Medulla oblongata (tissue), 1 donor: Measurements from ENCODE around the gene KDM4B.
"Not testable (repeated sequence)": the region's sequence is repeated elsewhere in the genome, so short reads cannot be mapped to it uniquely, and the experiment has no call there.

ENCODE experiments used
- DNase-seq: peaks from one replicate; pipeline ENCODE4 v3.0.0-alpha.2; 2015; ENCODE audit errors: extremely low spot score

The KDM4B gene

DNA sequence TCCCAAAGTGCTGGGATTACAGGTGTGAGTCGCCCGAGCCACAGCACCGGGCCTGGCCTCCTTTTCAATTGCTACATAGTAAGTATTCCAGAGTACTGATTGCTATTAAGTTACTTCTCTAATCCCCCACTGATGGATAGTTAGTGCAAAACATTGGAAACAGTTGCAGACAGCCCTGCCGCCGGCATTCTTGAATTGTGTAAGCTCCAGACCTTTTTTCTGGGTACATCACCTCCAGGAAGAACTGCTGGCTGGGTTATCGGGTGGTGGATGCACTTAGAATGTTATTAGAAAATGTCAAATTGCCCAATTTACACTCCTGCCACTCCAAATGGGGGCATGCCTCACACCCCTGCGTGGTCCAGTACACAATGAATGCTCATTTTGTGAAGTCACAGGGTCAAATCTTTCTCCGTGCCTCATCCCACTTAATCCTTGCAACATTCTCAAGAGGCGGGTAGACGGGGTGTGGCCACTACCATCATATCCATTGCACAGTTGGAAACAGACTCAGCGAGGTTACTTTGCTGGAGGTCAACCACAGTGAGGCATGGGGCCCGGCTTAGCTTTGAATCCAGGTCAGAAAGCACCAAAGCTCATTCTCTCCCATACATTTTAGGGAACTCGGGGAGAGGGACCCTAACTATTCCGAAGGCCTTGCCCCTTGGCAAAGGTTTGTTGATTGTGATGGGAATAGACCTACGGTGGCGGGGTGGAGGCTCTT lies 1.0 kb upstream of the KDM4B start:
- no peak for DNase-seq

DNA sequence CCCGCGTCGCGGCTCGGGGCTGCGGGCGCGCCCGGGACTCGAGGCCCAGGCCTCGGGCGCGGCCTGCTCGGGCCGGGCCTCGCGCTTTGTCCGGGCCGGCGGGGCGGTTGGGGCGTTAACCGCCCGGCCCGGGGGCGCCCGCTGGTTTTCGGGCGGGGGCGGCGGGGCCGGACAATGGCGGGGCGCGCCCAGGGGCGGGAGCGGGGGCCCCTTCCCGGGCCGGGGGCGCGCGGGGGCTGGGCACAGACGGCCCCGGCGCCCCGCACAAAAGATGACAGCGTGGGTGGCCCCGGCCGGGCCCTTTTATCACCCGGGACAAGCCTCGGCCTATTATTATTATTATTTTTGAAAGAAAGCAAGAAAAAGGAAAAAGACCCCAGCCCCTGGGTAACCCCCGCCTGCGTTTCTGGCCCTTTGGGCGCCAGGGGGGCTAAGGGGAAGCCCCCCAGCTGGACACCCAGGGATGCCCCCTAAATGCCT lies 419 bp downstream of the KDM4B start:
- no peak for DNase-seq

DNA sequence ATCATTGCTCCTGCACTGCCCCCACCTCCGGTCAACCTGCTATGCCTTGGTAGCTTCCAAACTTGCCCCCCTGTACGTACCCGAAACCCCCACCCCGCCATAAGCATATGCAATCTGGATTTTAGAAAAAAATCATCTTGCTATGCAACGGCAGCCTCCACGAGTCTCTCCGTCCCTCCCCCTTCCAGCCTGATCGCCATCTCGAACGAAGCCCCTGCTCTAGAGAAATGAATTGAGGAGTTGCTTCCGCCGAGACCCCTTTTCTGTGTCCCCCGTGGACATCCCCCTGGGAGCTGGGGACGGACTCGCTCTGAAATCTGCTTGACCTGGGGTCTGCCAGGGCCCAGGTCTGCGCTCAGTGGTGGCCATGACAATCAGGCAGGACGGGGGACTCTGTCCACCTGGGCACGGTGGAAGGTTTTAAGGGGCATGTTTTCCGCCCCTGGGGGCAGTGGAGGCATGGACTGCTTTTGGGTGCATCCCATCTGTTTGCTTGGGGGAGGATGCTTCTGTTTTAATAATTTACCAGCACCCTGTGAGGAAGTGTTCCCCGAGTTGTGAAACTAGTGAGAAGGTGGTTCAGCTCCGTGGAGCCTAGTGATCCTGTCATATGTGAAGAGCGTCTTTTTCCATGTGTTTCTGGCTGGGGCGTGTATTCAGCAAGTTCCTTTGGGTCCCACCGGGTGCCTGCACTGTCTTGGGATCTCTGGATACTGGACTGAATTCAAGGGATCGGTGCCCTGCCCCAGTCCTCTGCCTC lies 1.0 kb downstream of the KDM4B start:
- peak; percentile 46 for DNase-seq

DNA sequence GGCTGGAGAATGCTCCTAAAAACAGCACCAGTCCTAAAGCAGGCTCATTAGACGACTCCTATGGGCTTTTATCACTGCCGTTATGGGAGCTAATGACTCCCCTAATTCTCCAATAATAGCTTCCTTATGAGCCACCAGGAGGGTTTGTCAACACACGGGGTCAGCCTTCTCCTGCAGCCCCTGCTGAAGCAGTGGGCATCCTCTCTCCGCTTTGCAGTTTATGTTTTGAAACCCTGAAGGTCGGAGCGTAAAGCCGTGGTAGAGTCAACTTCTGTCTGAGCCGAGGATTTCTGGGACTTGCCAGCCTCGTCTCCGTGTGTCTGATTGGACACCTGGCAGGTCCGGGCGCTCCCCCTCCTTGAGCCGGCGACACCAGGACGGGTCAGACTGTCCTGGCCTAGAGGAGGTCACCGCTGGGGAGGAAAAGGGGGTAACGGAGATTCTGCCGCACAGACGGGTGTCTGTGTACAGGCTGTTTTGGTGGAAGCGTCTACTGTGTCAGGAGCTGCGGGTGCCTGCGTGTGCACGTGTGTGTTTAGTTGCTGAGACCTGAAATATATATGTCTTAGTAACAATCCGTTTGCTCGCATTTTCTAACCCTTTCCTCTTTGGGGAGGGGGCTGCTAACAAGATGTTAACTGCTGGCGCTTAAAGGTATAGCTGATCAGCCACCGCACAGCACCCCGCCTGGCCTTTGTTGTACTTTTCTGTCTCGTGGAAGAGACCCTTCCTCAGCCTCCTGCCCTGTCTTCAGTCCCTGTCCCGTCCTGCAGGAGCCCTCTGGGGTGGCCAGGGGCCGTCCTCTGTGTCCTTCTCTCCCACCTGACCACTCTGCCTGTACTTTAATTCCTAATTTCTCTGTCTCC lies 1.9 kb downstream of the KDM4B start:
- DNase-seq, result peak; percentile 27

DNA sequence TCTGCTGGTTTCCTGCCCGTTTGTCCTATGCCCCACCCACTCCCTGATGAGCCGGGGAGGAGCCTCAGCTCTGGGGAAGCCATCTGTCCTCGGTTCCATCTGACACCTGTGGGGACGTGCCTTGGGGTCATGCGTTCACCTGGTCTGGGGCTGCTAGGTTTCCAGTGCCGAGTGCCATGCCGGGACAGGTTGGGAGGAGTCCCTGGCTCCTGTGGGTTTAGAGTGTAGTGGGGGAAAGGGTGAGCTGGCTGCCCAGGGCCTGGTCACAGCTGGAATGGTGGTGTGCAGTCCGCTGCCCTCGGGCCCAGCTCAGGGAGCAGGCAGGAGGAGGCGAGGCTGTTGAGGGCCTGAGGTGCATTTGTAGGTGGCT lies 2.5 kb downstream of the KDM4B start:
- DNase-seq, result no peak

DNA sequence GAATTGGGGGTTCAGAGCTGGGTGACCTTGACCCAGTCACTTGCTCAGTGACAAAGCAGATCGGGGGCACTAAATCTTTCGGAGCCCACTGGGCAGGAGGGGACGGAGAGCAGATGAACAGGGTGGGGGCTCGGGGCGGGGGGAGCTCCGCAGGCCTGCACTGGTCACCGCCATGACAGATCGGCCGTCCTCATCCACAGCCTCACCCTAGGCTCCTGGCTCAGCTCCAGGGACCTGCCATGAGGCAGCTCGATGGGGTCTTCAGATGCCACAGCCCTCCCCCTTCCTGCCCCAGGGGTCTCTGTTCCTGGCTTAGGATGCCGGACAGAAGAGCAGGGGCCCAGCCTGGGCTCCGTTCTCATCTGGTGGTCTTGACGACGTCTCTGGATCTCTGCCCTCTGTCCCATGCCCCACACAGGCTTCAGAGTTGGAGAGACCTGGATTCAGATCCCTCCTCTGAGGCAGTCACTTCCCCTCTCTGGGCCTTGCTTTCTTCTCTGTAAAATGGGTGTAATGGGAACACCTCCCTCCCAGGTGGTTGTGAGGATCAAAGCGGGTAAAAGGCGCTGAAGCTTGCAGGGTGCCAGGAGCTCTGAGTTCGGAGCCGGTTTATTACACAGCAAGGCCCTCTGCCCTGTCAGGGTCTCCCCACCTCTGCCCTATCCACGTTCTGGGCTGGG lies 3.0 kb downstream of the KDM4B start:
- no peak for DNase-seq

DNA sequence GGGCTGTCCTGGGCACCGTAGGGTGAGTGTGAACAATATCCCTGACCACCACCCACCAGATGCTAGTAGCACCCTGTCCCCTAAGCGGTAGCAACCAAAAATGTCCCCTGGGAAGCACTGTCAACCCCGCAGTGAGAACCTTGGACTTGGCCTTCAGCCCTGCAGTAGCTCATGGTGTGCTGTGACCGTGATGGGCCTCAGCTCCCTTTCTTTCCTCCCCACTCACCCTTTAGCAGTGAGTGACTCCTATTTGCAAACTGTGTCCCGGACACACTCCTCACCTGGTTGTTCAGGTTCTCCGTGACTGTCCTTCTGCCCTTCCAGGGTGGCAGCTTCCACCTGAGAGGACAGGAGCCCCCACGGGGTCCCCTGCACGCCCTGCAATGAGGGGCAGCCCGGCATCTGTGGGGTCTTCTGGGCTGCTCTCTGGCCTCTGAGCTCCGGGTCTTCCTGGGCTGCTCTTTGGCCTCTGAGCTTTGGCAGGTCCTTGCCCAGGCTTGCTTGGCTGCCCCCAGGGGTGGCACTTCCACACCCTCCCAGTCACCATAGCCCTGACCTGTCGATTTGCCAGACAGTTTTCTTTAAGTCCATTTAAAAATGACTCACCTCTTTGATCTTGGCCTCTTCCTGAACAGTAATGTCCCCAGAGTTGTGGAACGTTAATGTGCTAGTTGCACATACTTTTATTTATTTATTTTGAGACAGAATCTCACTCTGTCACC lies 3.8 kb downstream of the KDM4B start:
- DNase-seq, result no peak

DNA sequence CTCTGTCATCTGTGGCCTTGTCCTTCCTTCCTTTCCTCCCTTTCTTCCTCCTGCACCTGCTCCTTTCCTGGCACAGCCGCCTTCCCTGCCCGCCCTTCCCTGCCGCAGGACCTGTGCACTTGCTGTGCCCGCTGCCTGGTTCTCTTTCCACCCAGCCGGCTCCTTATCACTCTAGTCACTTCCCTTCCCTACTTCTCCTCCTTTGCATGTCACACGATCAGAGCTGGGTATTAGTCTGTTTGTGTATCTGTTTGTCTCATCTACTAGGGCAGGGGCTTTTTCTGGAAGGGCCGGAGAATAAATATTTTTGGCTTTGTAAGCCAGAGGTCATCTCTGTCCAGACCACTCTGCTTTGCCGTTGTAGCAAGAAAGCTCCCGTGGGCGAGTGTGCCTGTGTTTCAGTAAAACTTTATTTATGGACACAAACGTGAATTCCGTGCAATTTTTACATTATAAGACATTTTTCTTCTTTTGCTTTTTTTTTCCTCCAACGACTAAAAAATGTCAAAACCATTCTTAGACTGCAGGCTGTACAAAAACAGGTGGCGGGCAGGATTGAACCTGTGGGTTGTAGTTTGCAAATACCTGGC lies 6.1 kb downstream of the KDM4B start:
- no peak for DNase-seq

DNA sequence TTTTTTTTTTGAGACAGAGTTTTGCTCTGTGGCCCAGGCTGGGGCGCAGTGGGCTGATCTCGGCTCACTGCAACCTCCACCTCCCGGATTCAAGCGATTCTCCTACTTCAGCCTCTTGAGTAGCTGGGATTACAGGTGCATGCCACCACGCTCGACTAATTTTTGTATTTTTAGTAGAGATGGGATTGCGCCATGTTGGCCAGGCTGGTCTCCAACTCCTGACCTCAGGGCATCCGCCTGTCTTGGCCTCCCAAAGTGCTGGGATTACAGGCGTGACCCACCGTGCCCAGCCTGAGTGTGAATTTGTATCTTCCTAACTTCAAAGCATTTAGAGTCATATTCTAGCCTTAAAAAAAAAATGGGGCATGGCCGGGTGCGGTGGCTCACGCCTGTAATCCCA lies 6.7 kb downstream of the KDM4B start:
- not testable (repeated sequence) for DNase-seq

DNA sequence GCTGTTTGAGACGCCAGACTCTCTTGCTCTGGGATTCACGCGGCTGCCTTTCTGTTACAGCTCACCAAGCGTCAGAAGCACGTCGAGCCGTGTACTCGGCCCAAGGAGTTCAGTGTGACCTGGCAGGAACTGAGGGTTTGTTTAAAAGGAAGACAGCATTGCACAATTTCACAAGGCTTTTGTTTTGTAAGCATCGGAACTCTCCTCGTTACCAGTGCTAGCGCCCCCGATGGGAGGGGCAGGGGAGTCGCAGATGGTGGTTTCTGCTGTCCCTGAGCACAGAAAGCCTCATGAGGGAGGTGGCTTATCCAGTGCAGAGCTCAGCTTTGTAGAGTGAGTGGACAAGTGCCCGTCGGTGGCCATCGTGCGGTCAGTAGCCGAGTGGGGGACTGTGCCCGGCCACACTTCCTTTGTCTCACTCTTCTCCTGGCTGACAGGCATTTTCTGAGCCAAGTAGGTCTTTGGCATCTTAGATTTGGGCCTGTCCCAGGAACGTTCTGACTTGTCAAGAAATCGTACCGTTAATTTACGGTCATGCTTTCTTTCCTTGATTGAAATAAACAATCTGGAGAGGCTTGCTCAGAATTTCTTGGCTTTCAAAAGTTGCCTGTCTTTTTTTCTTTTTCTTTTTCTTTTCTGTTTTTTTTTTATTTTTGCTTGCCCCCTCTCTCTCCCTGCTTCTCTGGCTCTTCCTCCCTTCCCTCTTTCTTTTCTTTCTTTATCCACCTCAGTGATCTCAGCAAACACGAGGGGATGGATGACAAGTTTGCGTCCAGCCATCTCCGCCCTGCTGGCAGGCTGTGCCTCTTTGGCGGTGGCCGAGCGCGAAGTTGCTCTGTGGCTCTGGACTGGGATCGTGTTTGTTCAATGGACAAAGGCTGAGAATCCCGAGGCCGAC lies 7.7 kb downstream of the KDM4B start:
- DNase-seq, result peak; percentile 83

DNA sequence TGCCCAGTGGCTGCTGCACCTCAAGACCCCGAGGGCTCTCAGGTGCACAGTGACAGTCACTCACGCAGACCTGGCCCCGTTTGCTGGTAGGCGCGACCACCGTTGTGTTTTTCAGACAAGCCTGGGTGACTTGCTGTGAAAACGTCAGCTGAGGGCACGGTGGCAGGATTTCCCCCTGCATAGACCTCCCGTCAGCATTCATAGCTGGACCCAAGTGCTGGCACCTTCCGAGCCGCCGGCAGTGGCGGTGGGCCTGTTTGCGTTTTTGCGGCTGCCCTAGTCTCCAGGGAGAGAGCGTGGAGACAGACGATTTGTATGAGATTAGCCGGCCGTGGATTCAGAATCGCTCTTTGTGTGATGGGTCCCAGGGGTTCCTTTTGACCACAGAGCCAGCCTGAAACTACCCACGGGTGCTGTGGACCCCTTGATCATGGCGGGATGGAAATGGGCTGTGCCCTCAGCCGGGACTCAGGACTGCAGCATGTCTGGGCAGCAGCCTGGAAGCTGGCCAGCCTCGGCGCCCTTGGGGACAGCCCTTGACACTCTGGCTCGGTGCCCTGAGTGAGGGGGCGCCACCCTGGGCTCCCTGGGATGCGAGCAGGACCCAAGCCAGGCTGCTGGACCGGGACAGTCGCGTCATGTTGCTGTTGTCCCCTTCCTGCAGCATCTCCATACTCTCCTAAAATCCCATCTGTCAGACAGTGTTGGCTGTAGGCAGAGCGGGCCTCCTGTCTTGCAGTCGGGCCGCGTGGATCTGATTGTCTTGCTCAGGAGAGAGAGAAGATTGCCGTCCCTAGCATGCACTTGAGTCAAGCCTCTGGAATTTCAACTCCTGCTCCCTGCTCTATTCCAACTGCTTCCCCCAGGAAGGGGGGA lies 8.6 kb downstream of the KDM4B start:
- DNase-seq, result no peak

DNA sequence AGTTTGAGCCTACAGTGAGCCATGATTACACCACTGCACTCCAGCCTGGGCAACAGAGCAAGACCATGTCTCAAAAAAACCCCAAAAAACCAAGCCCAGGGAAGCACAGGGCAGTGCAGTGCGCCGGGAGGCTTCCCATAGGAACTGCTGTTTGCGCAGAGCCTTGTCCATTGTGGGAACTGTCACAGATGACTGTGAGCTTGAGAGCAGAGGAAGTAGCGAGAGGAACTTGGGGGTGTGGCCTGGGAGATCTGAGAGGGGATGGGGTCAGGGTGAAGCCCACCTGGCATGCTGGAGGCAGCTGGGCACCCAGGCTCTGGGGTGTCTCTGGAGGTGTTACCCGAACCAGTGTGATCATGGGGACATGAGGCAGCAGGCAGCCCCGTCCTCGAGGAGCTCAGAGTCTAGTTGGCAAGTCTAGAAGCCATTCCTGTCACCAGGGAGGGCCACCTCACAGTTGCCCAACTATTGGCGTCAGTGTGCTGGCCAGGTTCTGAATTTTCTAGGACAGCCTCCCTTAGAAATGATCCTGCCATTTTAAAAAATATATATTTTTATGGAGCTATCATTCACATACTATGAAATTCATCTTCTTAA lies 10.4 kb downstream of the KDM4B start:
- no peak for DNase-seq

DNA sequence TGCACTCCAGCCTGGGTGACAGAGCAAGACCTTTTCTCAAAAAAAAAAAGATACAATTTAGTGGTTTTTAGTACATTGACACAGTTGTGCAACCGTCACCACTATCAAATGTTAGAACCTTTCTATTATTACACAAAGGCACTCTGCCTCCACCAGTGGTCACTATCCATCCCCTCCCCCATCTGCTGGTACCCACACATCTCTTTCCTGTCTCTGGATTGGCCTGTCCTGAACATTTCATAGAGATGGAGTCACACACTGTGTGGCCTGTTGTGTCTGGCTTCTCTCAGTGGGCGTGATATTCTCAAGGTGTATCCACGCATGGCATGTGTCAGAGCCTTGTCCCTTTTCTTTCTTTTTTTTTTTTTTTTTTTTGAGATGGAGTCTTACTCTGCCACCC lies 11.2 kb downstream of the KDM4B start:
- DNase-seq, result no peak

DNA sequence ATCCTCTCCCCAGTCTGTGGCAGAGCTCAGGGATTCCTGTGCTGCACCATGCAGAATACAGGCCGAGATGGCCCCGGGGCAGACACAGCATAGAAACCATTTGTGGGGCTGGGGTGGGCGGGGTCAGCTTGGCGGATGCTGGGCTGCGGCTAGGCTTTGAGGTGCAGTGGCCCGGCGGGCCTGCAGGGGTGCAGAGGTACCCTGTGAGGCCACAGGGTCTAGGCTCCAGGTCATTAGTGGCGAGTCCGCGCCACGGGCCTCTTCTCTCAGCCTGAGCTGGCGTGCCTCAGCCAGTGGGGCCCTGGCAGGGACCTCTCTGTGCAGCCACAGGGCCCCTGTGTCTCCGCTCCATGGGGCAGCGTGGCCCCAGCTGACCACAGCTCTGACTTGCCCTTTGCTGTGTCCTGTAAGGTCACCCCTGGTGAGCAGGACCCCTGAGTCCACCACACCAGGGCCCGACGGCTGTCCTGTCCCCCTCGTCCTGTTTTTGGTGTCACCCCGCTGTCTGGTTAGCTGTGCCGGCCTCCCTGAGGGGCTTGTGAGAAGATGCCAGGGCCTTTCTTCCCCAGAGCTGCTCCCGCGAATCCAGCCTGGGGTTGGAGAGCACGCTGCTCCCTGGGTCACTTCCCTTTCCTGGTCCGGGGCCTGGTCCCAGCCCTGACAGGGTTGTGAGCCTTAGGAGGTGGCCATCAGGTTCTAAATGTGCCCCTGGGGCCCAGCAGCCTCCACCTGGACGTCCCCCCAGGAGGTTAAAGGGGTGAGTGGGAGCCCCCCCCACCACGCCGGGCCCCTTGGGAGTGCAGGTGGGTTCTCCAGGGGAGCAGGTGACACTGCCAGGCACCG lies 12.1 kb downstream of the KDM4B start:
- no peak for DNase-seq

DNA sequence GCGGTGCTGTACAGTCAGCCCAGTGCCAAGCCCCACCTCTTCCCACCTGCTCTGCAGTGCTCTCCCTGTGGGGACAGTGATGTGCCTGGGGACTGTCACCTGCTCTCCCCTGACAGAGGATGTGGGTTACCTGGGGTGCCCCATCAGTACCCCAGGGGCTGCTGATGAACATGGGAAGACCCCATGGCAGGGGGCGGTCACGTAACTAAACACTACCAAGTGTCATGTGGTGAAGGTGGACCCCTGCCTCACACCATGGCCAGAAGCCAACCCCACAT lies 12.7 kb downstream of the KDM4B start:
- no peak for DNase-seq

DNA sequence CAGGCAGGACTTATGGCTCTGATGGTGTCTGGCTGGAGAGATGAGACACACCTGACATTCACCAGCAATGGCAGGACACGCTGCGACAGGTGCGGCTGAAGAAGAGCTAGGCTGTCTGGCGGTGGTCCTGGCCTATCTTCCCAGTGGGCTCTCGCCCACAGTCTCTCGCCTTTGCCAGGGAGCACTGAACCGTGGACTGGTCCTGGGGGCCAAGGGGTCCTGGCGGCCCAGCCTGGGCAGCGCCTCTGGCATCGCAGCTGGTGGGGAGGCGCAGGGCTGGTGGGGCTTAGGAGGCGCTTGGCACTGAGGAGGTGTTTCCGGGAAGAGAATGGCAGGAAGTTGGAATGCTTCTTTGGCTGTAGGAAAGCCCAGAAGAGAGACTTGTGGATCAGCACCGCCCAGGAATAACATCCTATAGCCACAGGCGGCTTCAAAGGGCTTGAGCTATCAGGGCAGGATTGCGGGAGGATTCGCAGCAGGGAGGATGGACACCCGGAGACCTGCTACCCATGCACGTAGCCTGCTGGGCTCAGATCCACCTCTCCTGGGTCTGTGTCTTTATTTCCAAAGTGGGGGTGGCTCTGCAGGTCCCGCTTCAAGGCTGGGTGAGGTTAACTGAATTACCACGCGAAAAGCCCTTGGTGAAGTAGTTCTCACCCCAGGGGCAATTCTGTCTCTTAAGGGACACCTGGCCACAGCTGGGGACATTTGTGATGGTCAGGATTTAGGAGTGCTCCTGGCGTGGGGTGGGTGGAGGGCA lies 14.6 kb downstream of the KDM4B start:
- no peak for DNase-seq

DNA sequence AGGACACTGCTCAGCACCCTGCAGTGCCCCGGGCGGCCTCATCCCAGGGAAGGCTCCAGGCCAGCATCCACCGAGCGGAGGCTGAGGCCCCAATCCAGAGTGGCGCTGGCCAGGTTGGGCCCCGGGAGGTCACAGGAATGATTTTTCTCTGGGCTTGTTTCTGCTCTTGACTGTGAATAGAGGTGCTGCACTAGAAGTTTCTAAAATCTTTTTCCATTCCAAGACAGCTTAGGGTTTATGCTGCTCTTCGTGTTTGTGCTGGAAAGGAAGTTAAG lies 15.1 kb downstream of the KDM4B start:
- no peak for DNase-seq
